GM23338 (cell line): ENCODE data around the gene PTK6. TPM values are rescaled to one million over a fixed set of nuclear protein-coding genes. Genes with fewer than 3 reads are reported as not detected.
A peak's percentile ranks its signal among the peaks of the same experiment; 100 is the strongest.

ENCODE experiments used
- CREB1 ChIP-seq: fragments of 250-450 bp; sonication (Bioruptor Pico); IDR thresholded peaks from 2 replicates; pipeline ENCODE4 v1.5.0; 2020; ENCODE audit warnings: low read depth, mild to moderate bottlenecking, moderate library complexity
- EZH2phosphoT487 ChIP-seq: fragments of 200-600 bp; sonication (generic); IDR thresholded peaks from one replicate; pipeline ENCODE4 v1.8.1; 2018; ENCODE audit warnings: antibody characterized with exemption; ENCODE audit not compliant: unreplicated experiment
- NANOG ChIP-seq: IDR thresholded peaks from 2 replicates; pipeline ENCODE4 v1.6.1; 2016; ENCODE audit warnings: antibody characterized with exemption, borderline replicate concordance
- ZNF114 ChIP-seq: fragments of 250-450 bp; sonication (Bioruptor Pico); IDR thresholded peaks from 2 replicates; pipeline ENCODE4 v1.5.0; 2020; ENCODE audit warnings: mild to moderate bottlenecking, moderate library complexity
- ZNF331 ChIP-seq: fragments of 250-450 bp; sonication (Bioruptor Pico); IDR thresholded peaks from 2 replicates; pipeline ENCODE4 v1.5.0; 2020; ENCODE audit warnings: low read depth, mild to moderate bottlenecking, moderate library complexity
- polyA plus RNA-seq: library from polyadenylated mRNA; unstranded; fragments of >200 nt; fragmentation: Nextera tagmentation; extraction: Ambion mirVana; gene quantifications from 2 replicates; pipeline ENCODE4 v1.2.1, GENCODE V29; 2016
- total RNA-seq: library from RNA; depleted of rRNA; stranded (reverse); fragments of >200 nt; shearing (Covaris generic); gene quantifications from 2 replicates; pipeline ENCODE4 v1.2.3, GENCODE V29; 2014
- TF ChIP-seq, protein P1 (sequence below): fragments of 250-450 bp; sonication (Bioruptor Pico); IDR thresholded peaks from 2 replicates; pipeline ENCODE4 v1.5.0; 2020; ENCODE audit warnings: mild to moderate bottlenecking, moderate library complexity
- TF ChIP-seq, protein P2 (sequence below): IDR thresholded peaks from 2 replicates; pipeline ENCODE4 v1.6.1; 2016; ENCODE audit warnings: antibody characterized with exemption

PTK6 gene
- total and polyA plus RNA-seq, 2 experiments from 2014 or later = 0.28 TPM; not detected in 1

DNA sequence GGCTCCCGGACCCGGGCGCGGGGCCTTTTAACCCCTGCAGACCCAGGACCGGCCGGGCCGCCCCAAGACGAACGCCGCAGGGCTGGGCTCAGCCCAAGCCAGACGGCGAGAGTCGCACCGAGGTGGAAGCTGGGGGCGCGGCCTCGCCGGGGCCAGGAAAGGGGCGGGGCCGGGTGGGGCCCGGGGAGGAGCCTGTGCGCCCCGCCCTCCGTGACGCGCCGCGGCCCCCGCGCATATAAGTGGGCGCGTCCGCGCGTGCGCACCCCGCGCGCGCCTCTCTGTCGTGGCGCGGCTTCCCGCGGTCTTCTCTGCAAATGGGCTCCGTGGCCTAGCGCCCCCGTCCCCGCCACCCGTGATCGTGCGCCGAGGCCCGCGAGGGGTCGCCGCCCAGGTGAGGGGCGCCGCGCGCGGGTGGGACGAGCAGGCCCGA, 16.7 kb downstream of the PTK6 start, which contains the start of gene PPDPF (continued):
- TF ChIP-seq, protein P1, sequence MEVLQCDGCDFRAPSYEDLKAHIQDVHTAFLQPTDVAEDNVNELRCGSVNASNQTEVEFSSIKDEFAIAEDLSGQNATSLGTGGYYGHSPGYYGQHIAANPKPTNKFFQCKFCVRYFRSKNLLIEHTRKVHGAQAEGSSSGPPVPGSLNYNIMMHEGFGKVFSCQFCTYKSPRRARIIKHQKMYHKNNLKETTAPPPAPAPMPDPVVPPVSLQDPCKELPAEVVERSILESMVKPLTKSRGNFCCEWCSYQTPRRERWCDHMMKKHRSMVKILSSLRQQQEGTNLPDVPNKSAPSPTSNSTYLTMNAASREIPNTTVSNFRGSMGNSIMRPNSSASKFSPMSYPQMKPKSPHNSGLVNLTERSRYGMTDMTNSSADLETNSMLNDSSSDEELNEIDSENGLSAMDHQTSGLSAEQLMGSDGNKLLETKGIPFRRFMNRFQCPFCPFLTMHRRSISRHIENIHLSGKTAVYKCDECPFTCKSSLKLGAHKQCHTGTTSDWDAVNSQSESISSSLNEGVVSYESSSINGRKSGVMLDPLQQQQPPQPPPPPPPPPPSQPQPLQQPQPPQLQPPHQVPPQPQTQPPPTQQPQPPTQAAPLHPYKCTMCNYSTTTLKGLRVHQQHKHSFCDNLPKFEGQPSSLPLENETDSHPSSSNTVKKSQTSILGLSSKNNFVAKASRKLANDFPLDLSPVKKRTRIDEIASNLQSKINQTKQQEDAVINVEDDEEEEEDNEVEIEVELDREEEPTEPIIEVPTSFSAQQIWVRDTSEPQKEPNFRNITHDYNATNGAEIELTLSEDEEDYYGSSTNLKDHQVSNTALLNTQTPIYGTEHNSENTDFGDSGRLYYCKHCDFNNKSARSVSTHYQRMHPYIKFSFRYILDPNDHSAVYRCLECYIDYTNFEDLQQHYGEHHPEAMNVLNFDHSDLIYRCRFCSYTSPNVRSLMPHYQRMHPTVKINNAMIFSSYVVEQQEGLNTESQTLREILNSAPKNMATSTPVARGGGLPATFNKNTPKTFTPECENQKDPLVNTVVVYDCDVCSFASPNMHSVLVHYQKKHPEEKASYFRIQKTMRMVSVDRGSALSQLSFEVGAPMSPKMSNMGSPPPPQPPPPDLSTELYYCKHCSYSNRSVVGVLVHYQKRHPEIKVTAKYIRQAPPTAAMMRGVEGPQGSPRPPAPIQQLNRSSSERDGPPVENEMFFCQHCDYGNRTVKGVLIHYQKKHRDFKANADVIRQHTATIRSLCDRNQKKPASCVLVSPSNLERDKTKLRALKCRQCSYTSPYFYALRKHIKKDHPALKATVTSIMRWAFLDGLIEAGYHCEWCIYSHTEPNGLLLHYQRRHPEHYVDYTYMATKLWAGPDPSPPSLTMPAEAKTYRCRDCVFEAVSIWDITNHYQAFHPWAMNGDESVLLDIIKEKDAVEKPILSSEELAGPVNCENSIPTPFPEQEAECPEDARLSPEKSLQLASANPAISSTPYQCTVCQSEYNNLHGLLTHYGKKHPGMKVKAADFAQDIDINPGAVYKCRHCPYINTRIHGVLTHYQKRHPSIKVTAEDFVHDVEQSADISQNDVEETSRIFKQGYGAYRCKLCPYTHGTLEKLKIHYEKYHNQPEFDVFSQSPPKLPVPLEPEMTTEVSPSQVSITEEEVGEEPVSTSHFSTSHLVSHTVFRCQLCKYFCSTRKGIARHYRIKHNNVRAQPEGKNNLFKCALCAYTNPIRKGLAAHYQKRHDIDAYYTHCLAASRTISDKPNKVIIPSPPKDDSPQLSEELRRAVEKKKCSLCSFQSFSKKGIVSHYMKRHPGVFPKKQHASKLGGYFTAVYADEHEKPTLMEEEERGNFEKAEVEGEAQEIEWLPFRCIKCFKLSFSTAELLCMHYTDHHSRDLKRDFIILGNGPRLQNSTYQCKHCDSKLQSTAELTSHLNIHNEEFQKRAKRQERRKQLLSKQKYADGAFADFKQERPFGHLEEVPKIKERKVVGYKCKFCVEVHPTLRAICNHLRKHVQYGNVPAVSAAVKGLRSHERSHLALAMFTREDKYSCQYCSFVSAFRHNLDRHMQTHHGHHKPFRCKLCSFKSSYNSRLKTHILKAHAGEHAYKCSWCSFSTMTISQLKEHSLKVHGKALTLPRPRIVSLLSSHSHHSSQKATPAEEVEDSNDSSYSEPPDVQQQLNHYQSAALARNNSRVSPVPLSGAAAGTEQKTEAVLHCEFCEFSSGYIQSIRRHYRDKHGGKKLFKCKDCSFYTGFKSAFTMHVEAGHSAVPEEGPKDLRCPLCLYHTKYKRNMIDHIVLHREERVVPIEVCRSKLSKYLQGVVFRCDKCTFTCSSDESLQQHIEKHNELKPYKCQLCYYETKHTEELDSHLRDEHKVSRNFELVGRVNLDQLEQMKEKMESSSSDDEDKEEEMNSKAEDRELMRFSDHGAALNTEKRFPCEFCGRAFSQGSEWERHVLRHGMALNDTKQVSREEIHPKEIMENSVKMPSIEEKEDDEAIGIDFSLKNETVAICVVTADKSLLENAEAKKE (CRISPR knock-in tag) = no peak
- TF ChIP-seq EZH2phosphoT487 (no peak), ZNF331 (CRISPR knock-in tag) (no peak), CREB1 (CRISPR knock-in tag) (peak; percentile 87), ZNF114 (CRISPR knock-in tag) (no peak), NANOG (no peak)
- TF ChIP-seq, protein P2, sequence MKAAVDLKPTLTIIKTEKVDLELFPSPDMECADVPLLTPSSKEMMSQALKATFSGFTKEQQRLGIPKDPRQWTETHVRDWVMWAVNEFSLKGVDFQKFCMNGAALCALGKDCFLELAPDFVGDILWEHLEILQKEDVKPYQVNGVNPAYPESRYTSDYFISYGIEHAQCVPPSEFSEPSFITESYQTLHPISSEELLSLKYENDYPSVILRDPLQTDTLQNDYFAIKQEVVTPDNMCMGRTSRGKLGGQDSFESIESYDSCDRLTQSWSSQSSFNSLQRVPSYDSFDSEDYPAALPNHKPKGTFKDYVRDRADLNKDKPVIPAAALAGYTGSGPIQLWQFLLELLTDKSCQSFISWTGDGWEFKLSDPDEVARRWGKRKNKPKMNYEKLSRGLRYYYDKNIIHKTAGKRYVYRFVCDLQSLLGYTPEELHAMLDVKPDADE = peak; percentile 26; the same call in 1 of the 2 replicates
